ENCODE measurements around the gene ARNT2. TPM values are rescaled to one million over a fixed set of nuclear protein-coding genes. Genes with fewer than 3 reads are reported as not detected.

ARNT2 gene
- polyA plus RNA-seq, 2 of the 4 experiments (the other 2 are of a cell fraction), result 8.9 to 17.0 TPM

DNA sequence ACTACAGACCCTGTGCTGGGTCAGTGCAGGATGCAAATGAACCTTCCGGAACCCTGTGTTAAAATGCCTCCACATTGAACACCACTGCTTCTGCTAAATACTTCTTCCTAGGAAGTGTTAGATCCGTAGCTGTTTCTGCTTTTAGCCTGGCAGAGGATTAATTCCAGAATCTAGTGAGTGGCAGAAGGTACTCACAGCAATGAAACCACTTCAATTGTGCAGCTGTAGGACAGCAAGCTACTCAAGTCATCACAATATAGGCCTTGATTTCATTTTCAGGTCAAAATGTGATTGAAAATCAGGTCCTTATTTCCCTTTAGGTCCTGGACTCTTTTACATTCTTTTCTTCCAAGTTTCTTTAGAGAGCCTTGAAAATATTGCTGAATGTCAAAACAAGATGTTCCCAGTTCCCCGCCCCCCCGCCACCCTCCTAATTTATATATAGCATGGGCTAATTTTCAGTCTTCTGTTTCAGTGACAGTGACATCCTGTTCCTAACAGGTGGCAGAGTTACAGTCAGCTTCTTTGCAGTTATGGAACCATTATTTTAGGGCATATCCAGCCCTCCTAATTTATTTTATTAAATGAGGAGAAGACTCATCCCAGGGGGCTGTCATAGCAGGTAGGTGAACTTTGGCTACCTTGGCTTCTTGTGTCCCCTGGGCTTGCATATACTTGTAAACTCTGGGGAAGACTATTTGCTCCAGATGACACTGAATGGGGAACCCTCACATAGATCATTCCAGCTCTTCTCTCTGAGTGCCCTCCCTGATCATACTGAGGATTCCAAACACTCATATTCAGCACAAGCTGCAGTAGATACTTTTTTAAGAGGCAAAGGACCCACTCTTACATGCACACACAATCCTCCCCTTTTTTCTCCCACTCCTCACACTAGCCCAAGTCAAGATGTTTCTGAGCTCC, 28.0 kb upstream of the ARNT2 start:
- DNase-seq (ENCODE audit: low read depth in 1 of 2, low spot score in 1 of 2) (no peak), FAIRE-seq (no peak)
- H3K4me3 ChIP-seq, result no peak overlapping the region

GRCh38 chr15:80379693-80380092, 24.5 kb upstream of the ARNT2 start:
- DNase-seq (ENCODE audit: low read depth in 1 of 2, low spot score in 1 of 2) (no peak), ATAC-seq (no peak), FAIRE-seq (no peak)
- no peaks in the 10 kb centered on the region for H3K9me3 ChIP-seq
- CTCF ChIA-PET, result interaction anchor here (0.5 to 0.8 kb wide), 2 partner anchors 71 to 456 kb away, joined by 3 read pairs; no protein-coding TSS in a partner anchor
- H3K4me1 ChIP-seq, result no peaks in the 10 kb centered on the region
- no peak overlapping the region for H3K4me3 ChIP-seq
- no peak overlapping the region for H3K27ac ChIP-seq
- POLR2A ChIA-PET, result interaction anchor here (0.7 kb wide), 1 partner anchor 8 kb away, joined by 3 read pairs; no protein-coding TSS in a partner anchor
- TF ChIP-seq TP53 (CRISPR knock-in tag; IDR thresholded peaks at IDR 0.05), result no peak
- 81% methylated on average over 4 of the region's 4 CpGs for WGBS (ENCODE audit: missing lambda C conversion rate)
- no peak overlapping the region for H3K4me2 ChIP-seq

More for the DNA sequence above, 28.0 kb upstream of the ARNT2 start:
- ATAC-seq, result no peak
- 51% methylated on average over 4 of the region's 4 CpGs for WGBS (ENCODE audit: missing lambda C conversion rate)
- CTCF ChIA-PET, result interaction anchor here (1.9 to 2.7 kb wide), 2 partner anchors 9 to 10 kb away, joined by 6 to 7 read pairs; no protein-coding TSS in a partner anchor
- Histone ChIP-seq H3K4me1 (no peaks in the 10 kb centered on the region), H3K9me3 (no peaks in the 10 kb centered on the region), H3K27ac (no peak overlapping the region), H3K4me2 (no peak overlapping the region)
- no peak for TF ChIP-seq HMGXB4 (CRISPR knock-in tag; IDR thresholded peaks at IDR 0.05; ENCODE audit: borderline replicate concordance)
- no peak for TF ChIP-seq HOXA7 (CRISPR knock-in tag; IDR thresholded peaks at IDR 0.05)
- TF ChIP-seq MAFK (IDR thresholded peaks at IDR 0.05; ENCODE audit: partially characterized antibody), result no peak
- no peak for TF ChIP-seq EHMT2 (IDR thresholded peaks at IDR 0.05; ENCODE audit: low read depth)
- TF ChIP-seq RFX5 (IDR thresholded peaks at IDR 0.05), result no peak
- no peak for TF ChIP-seq FOXS1 (CRISPR knock-in tag; IDR thresholded peaks at IDR 0.05)
- no peak for TF ChIP-seq KDM5A (IDR thresholded peaks at IDR 0.05)
- no peak for TF ChIP-seq CEBPB (IDR thresholded peaks at IDR 0.05)
- no peak for TF ChIP-seq PHF8 (IDR thresholded peaks at IDR 0.05; ENCODE audit: borderline replicate concordance, low read depth)
- TF ChIP-seq NFE2L2 (conservative IDR thresholded peaks at IDR 0.05; ENCODE audit: low read length), result no peak
- TF ChIP-seq EHF (CRISPR knock-in tag; IDR thresholded peaks at IDR 0.05), result no peak
- POLR2A ChIA-PET, result no interaction called here

- H3K9me3 ChIP-seq, result no peaks in the 10 kb centered on the region
- FAIRE-seq (no peak), DNase-seq (ENCODE audit: low read depth in 1 of 2, low spot score in 1 of 2) (no peak), ATAC-seq (no peak)
- no peak overlapping the region for H3K4me3 ChIP-seq
- H3K4me1 ChIP-seq, result no peaks in the 10 kb centered on the region
- 54% methylated on average over 3 of the region's 3 CpGs for WGBS (ENCODE audit: missing lambda C conversion rate)
- H3K4me2 ChIP-seq, result no peak overlapping the region
- POLR2A ChIA-PET, result no interaction called here
- CTCF ChIA-PET, result interaction anchor here (0.8 to 0.9 kb wide), 2 partner anchors 11 to 71 kb away, joined by 3 read pairs; no protein-coding TSS in a partner anchor
- H3K27ac ChIP-seq, result no peak overlapping the region
- no peak for TF ChIP-seq RNF2 (IDR thresholded peaks at IDR 0.05; ENCODE audit: borderline replicate concordance, low read depth)
- no peak for TF ChIP-seq CHD2 (IDR thresholded peaks at IDR 0.05; ENCODE audit: low read length, partially characterized antibody)
- TF ChIP-seq FOXS1 (CRISPR knock-in tag; IDR thresholded peaks at IDR 0.05), result no peak
- no peak for TF ChIP-seq SMC3 (IDR thresholded peaks at IDR 0.05)
- TF ChIP-seq, protein P1, sequence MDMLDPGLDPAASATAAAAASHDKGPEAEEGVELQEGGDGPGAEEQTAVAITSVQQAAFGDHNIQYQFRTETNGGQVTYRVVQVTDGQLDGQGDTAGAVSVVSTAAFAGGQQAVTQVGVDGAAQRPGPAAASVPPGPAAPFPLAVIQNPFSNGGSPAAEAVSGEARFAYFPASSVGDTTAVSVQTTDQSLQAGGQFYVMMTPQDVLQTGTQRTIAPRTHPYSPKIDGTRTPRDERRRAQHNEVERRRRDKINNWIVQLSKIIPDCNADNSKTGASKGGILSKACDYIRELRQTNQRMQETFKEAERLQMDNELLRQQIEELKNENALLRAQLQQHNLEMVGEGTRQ (IDR thresholded peaks at IDR 0.05), result no peak
- TF ChIP-seq EHMT2 (IDR thresholded peaks at IDR 0.05; ENCODE audit: low read depth), result no peak
- TF ChIP-seq TP53 (CRISPR knock-in tag; IDR thresholded peaks at IDR 0.05), result no peak
- no peak for TF ChIP-seq ZSCAN20 (CRISPR knock-in tag; IDR thresholded peaks at IDR 0.05)
- TF ChIP-seq PHF8 (IDR thresholded peaks at IDR 0.05; ENCODE audit: borderline replicate concordance, low read depth), result no peak
- no peak for TF ChIP-seq ELK1 (IDR thresholded peaks at IDR 0.05; ENCODE audit: low read depth, low read length)
- TF ChIP-seq TFCP2L1 (CRISPR knock-in tag; IDR thresholded peaks at IDR 0.05), result no peak
- no peak for TF ChIP-seq RARB (CRISPR knock-in tag; IDR thresholded peaks at IDR 0.05)
- no peak for TF ChIP-seq SREBF2 (IDR thresholded peaks at IDR 0.05)
- TF ChIP-seq, protein P2, sequence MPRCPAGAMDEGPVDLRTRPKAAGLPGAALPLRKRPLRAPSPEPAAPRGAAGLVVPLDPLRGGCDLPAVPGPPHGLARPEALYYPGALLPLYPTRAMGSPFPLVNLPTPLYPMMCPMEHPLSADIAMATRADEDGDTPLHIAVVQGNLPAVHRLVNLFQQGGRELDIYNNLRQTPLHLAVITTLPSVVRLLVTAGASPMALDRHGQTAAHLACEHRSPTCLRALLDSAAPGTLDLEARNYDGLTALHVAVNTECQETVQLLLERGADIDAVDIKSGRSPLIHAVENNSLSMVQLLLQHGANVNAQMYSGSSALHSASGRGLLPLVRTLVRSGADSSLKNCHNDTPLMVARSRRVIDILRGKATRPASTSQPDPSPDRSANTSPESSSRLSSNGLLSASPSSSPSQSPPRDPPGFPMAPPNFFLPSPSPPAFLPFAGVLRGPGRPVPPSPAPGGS (IDR thresholded peaks at IDR 0.05), result no peak
- TF ChIP-seq RCOR1 (IDR thresholded peaks at IDR 0.05; ENCODE audit: low read depth, low read length), result no peak
- TF ChIP-seq EHF (CRISPR knock-in tag; IDR thresholded peaks at IDR 0.05), result no peak
Measured at GRCh38 chr15:80380154-80380553, 24.0 kb upstream of the ARNT2 start.

Measured in A549 (cell line).